ENCODE measurements around the gene OR10H1.
A peak's percentile ranks its signal among the peaks of the same experiment; 100 is the strongest.
"Not testable (repeated sequence)": the region's sequence is repeated elsewhere in the genome, so short reads cannot be mapped to it uniquely, and the experiment has no call there.

OR10H1 gene

DNA sequence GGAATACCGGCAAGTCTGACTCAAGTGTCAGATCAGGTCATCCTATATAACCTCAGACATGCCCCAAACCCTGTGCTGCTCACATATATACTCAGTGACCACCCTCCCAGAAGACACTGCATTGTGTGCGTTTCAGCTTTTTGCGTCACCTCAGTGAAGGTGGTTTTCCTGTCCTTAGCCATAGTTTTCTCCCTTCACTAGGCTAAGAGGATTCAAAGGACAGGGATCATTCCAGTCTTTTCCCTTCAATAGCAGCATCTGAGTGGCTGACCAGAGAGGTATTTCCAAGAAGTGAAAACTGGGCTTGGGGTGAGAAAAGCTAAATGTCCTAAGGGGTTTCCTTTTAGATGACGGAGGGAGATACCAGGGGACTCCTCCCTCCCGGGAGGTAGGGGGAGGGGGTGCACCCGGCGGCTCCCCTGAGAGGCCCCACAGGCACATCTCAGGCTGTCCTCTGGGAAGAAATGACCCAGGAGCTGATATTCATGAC, 12.7 kb upstream of the OR10H1 start:
- DNase-seq = no peak

DNA sequence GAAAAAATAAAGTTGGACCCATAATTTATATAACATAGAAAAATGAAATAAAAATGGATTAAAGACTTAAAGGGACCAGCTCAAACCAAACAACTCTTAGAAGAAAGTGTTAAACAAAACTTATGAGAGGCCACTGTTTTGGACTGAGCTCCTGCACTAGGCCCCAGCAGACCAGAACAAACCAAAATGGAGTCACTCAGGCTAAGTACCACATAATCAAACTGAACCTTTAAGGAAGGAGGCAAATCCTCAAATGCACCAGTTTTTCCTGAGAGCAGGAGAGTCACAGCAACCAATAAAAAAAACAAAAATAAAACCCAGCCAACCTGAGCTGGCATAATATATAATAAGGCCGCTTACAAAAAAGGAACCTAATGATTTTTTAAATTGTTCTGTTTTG, 10.3 kb upstream of the OR10H1 start:
- no peak for DNase-seq

DNA sequence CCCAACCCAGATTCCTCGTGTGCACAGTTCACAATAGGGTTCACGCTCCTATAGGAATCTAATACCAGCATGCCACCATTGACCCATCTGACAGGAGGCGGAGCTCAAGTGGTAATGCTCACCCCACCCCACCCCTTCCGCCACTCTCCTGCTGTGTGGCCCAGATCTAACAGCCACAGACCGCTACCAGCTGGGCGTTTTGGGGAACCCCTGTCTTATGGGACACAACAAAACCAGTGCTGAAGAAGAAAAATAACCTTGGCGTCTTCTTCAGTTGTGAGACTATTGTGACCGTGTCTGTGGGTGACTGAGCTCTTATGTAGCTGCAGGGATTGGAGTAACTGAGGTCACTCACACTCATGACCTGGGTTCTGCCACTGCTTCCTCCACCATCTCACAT, 5.2 kb upstream of the OR10H1 start:
- DNase-seq = no peak

DNA sequence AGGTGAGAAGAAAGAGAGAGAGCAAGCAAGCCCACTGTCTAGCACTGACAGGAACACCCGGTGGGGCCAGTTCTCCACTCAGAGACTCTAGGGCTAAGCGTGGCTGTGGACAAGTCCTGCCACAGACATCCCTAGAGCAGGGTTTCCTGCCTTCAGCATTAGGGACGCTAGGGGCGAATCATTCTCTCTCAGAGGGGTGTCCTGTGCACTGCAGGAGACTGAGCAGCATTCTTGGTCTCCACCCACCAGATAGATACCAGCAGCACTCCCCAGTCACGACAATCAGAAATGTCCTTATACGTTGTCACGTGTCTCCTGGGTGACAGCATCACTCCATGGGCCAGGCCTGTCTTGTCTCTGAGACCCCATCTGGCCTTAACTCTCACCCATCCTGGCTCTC, 1.5 kb downstream of the OR10H1 start:
- DNase-seq = no peak

DNA sequence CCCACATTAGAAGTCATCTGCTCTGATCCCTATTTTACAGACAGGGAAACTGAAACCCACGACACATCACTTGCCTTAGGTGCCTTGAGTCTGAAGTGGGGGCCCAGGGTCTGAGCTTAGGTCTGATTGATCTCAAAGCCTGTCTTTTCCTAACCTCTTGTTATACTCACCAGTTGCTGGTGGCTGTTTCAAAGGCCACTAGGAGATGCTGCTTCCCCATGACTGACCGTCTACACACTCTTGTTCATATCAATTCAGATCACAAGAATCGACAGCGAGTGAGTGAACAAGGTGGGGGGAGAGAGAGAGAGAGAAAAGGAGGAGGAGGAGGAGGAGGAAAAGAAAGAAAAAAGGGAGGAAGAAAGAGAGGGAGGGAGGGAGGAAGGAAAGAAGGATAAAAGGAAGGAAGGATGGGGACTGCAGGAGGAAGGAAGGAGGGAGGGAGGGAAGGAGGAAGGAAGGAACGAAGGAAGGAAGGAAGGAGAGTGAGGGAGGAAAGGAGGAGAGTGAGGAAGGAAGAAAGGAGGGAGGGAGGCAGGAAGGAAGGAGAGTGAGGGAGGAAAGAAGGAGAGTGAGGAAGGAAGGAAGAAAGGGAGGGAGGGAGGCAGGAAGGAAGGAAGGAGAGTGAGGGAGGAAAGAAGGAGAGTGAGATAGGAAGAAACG, 3.3 kb downstream of the OR10H1 start:
- no peak for DNase-seq

DNA sequence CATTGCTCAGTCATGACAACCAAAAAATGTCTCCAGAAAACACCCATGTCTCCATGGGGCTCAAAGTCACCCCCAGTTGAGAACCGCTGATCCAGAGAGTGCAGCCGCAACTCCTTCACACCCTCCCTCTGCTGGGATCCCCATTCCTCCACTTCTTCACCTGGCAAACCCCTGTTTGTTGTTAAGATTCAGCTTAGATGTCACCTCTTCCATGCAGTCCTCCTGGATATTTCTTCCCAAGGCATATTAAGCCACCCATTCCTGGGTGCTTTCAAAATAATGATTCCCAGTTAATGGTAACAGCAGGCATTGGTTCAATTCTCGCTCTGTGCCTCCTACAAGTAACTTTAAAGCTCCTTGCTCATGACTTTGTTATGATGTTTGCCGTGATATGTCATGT, 4.0 kb downstream of the OR10H1 start:
- DNase-seq = no peak

DNA sequence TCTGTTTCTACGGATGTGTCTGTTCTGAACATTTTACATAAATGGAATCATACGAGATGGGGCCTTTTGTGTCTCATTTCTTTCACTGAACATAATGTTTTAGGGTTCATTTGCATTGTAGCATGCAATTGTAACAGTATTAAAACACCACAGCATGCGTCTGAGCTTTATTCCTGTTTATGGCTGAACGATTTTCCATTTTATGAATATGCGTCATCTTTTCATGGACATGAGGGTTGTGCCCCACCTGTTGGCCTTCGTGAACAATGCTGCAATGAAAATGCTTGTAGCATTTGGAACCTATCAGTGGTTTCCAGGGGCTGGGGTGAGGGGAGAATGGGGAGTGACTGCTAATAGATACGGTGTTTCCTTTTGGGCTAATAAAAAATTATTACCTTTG, 5.1 kb downstream of the OR10H1 start:
- DNase-seq = no peak

DNA sequence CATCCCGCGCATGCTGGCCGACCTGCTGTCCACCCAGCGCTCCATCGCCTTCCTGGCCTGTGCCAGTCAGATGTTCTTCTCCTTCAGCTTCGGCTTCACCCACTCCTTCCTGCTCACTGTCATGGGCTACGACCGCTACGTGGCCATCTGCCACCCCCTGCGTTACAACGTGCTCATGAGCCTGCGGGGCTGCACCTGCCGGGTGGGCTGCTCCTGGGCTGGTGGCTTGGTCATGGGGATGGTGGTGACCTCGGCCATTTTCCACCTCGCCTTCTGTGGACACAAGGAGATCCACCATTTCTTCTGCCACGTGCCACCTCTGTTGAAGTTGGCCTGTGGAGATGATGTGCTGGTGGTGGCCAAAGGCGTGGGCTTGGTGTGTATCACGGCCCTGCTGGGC, 21.2 kb downstream of the OR10H1 start:
- not testable (repeated sequence) for DNase-seq

DNA sequence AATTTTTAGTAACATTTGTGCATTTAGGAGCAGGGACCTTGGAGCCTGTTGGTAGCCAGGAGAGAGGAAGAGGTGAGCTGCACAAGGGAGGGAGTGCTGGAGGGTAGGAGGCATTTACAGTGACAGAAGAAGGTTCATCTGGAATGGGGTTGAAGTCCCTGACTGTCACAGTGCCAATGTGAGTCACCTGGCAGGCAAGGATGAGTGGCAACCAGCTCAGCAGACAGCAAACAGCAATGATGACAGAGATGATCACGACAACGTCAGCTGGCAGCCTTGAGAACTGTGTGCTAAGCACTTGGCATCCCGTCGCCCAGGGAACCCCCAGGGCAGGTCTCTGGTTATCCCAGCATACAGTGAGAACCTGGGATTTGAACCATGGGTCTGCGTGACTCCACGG, 25.4 kb downstream of the OR10H1 start:
- no peak for DNase-seq

DNA sequence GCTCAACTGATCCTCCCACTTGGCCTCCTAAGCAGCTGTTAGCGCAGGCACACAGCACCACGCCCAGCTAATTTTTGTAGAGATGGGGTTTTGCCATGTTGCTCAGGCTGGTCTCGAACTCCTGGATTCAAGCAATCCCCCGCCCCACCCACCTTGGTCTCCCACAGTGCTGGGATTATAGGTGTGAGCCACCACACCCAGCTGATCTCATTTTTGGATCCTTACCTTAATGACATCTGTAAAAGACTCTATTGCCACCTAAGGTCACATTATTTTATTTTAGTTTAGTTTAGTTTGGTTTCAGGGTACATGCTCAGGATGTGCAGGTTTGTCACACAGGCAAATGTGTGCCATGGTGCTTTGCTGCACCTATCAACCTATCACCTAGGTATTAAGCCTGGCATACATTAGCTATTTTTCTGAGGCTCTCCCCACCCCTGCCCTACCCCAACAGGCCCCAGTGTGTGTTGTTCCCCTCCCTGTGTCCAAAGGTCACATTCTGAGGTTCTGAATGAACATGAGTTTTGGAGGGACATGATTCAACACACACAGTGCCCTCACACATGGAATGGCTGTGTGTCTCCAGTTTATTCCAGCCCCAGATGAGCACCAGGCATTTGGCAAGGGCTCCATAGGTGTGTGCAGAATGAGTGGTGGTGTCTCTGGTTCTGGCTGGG, 26.7 kb downstream of the OR10H1 start:
- DNase-seq = no peak

DNA sequence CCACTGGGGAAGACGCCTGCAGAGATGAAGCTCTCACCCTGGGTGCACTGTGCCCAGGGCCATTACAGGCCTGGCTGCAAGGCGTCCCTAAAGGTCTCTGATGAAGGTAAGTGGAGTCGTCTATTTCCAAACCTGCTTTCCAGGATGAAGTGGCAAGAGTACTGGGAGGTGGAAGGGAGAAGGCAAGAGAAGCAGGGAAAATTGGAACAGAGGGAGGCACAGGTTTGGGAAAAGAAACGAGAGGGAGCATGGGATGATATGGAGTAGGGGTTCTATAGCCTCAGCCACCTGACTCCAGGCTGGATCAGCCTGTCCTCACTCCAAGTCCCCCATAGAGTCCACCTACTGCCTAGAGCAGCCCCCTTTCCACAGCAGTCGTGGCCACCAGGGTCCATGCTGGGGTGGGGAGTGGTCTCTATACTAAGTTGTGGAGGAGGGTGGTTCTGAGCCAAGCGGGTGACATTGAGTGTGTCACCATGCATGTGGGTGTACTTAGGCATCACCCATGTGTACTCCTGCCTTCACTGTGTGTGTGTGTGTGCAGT, 27.8 kb downstream of the OR10H1 start, which contains the start of gene OR10H5:
TSS of gene OR10H5 (plus strand) at position 51 of the 545 bp plus-strand sequence. CDS start 6,388 bp downstream, outside the sequence.
- DNase-seq = no peak

DNA sequence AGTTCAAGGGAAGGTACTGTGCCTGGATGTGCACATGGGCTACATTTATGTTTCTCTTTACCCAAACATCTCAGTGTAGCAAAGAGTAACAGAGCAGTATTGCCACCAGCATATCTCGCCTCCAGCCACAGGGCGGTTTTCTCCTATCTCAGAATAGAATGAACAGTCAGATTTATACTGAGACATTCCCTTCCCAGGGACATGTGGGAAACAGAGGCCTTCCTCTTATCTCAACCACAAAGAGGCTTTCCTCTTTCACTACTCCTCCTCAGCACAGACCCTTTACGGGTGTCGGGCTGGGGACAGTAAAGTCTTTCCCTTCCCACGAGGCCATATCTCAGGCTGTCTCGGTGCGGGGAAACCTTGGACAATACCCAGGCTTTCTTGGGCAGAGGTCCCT, 32.6 kb downstream of the OR10H1 start:
- not testable (repeated sequence) for DNase-seq

DNA sequence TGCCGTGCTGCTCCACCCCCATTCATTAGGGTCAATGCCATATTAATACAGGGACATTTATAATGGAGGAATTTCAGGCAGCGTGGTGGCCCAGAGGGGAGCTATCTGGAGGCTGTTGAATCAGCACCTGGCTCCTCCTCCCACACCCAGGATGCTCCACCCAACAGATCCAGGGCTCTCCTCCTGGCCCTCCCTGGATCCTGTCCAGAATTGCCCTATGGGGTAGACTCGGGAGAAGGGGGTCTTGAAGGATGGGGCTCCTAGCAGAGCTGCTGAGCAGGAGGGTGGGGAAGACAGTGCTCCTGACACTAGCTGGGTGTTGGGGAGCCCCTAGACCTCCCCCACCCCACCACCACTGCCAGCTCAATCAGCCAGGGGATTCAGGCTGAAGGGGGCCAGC, 33.3 kb downstream of the OR10H1 start:
- no peak for DNase-seq

DNA sequence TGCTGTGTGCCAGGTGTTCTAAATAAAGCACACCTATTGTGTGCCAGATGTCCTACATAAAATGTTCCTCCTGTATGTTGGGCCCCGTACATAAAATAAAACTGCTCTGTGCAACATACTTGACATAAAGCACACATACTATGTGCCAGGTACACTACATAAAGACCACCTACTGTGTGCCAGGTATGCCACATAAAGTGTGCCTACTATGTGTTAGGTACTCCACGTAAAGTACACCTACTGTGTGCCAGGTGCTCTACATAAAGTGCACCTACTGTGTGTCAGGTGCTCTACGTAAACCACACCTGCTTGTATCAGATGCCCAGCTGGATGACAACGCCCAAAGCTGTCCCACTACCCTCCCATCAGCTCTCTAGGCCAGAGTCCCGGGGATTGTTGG, 33.8 kb downstream of the OR10H1 start:
- no peak for DNase-seq

DNA sequence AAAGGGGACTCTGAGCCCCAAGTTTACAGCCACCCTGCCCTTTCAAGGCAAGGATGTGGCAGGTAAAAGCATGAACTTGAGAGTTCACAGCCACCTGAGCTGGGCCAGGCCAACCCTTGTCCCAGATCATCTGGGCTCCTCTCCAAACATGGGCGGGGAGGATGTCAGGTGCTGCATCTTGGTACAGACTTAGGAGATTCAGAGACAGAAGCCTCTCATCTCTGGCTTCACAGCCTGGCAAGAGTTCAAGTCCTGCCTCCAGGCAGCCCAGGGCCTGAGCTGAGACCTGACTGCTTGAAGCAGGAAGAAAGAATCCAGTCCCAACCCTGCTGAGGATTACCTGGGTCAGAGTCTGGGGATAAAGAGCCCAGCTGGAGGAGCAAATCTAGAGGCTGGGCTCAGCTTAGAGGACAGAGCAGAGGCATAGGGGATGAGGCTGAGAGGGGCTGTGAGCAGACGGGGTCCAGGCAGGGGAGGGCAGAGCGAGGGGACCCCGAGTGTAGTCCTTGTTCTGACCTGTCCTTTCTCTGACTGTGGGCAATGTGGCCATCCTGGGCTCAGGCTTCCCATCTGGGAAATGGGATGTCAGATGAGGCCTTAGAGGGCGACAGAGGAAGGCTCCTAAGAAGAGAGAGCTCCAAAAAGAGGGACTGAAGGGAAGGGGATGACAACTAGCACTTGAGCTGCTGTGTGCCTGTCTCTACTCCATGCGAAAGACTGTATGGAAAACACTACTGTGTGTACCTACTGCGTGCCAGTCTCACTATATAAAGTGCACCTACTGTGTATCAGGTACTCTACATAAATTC, 34.6 kb downstream of the OR10H1 start:
- no peak for DNase-seq

DNA sequence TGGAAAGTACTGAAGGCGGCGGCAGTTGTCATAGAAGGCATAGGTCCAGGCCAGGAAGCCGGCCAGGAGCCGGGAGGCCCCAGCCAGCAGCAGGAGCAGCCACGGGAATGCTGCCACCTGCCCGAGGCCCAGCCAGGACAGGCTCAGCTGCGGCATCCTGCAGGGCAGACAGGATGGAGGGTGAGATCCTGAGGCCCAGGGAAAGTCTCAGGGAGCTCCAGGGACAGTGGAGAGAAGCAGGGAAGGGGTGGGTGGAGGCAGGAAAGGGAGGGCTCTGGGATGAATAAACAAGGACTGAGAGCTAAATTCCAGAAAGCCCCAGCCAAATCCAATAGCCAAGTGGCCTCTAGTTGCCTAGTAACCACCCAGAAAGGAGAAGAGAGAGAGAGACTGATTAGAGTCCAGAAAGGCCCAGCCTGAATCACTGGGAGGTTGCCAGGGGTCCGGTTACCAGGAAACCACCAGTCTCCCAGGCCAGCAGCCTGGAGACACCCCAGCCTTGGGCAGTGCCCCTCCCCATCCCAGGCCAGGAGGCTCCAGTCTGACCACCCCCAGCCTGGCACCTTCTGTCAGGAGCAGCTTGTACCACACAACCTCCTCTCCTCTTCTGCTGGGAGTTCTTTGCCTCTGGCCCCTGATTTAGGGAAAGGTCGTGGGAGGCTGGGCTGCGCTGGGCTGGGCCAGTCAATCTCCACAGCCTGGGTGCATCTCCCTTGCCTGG, 35.5 kb downstream of the OR10H1 start:
- DNase-seq = peak; percentile 43 to 62

DNA sequence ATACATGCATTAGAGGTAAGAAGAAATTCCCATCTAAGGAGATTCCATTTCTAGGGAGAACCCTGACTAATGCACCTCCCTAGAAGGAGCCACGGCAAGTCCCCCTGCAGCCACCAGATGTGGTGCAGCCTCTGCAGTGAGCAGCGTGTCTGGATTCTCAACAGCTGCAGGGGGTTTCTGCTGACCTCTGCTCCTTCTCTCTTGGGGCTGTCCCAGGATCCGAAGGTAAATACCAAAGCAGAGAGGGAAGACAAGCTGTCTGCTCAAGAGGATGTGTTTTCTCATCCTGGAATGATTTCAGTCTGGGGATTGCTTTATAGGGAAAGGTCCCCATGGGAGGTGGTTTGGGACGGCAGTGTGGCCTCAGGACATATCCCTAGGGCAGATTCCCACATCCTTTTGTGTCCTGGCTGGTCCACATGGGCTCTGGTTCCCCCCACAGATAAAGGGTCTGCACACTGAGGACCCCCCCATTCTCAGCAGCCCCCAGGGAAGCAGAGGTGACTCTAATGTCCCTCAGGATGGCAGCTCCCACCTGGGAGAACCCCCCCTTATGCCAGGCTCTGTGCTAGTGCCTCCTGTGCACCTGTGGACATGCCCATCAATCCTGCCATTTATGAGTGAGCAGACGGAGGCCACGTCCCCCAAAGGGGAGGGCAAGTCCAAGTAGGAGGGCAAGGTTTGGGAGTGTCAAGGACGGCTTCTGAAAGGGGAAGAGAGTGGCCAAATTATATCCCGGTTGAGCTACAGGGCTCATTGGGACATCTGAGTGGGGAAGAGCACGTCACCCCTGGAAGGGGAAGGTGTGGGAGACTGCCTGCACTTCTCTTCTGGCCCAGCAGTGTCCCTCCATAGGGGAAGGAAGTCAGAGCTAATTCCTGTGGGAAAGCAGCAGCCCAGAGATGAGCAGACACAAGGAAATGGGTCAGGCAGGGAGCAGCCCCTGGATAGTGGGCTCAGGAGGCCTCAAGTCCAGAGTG, 38.2 kb downstream of the OR10H1 start:
- DNase-seq = no peak

DNA sequence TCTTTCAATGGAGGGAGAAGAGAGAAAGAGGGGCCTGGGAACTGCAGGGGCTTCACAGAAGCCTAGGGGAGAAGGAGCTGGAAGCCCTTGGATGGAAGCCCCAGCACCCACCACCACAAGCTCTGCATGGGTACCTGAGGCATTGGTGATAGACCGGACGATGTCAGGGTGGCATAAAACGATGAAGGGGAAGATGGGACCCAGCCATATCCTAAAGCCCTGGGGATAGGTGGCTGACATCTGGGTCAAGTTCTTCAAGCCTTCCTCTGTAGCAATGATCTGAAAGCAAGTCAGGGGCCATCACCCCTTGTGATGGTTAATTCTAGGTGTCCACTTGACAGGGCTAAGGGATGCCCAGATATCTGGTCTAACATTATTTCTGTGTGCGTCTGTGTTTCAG, 39.2 kb downstream of the OR10H1 start:
- DNase-seq = no peak

DNA sequence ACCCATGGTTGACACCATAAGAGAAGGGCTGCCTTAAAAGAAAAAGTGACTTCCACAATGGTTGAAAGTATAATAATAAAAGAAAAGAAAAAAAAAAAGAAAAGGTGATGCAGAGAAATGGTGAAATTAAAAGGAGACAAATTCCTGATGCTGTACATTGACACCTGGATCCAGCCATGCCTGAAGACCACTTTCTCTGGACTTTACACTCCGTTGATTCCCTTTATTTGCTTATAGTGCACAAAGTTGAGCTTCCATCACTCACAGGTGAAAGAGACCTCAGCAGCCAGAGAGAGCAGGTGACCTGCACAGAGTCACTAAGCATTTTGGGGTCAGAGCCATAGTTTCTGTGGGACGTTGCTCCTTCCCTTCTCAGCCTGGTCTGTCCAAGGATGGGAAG, 40.2 kb downstream of the OR10H1 start:
- DNase-seq = no peak

DNA sequence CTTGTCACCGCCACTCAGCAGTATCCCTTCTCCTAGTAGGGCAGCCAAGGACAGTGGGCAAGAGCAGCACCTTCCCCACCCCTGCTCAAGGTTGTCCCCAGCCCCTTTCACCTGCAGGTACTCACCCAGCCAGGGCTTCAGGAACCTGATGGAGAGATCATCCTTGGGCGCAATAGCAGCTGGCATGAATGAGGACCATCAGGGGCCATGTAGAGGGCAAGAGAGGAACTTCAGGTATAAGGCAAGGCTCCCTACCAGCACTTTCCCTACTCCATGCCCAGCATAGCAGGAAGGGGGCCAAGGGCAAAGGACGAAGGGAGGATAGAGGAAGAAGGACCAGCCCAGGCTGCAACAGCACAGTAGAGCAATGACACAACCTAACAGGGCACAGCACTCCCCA, 41.3 kb downstream of the OR10H1 start:
- DNase-seq = not testable (repeated sequence)

DNA sequence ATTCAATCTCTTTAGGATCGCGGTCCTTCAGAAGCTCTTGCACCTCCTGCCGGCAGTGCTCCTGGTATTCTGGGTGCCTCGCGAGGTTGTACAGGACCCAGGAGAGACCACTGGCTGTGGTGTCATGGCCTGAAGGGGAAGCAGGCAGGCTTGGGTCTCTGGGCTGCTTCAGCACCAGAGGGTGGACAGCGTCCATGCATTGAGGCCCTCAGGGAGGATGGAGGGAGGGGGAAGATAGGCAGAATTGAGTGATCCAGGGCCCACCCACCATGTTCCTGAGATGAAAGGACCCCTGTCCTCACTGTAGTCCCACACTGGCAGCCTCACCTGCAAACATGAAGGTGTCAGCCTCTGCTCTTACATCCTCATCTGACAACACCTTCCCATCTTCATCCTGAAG, 45.9 kb downstream of the OR10H1 start:
- no peak for DNase-seq

Measured in NCI-H446 (cell line).